GM19239 (cell line): ENCODE measurements around the gene TAC4.

Source experiments
- DNase-seq: peaks from one replicate; pipeline ENCODE4 v3.0.0; 2011; ENCODE audit warnings: low spot score; ENCODE audit not compliant: insufficient read length
- FAIRE-seq: peaks from 2 replicates; lab custom pipeline; 2011; peaks lifted over from hg19 to GRCh38; lab: Jason Lieb, UNC

TAC4 gene, protein sequence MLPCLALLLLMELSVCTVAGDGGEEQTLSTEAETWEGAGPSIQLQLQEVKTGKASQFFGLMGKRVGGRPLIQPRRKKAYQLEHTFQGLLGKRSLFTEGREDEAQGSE

GRCh38 chr17:49848019-49848473 lies at the start of gene TAC4:
TAC4 (minus strand) TSS chr17:49848069; CDS start chr17:49848017, 52 bp downstream.
- no peak for DNase-seq
- no peak for FAIRE-seq

GRCh38 chr17:49896860-49897259 lies 49.0 kb upstream of the TAC4 start:
- FAIRE-seq (no peak), DNase-seq (no peak)

DNA sequence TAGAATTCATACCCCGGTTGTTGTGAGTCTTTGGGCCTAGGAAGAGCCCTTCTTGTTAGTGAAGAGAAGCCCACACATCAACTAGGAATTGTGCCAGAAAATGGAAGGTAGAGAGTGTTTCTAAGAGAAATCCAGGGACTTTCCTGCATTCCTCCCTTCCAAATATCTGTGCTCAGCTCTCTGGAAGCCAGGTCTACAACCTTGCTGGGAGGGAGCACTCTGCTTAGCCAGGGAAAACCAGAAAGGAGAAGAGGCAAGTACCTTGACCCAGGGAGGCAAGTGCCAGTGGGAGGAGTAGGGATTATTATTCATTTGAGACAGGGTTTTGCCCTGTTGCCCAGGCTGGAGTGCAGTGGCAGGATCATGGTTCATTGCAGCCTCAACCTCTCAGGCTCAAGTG lies 48.4 kb upstream of the TAC4 start:
- DNase-seq = no peak

GRCh38 chr17:49895812-49896211 lies 47.9 kb upstream of the TAC4 start:
- FAIRE-seq (no peak), DNase-seq (no peak)

More for the DNA sequence above, 48.4 kb upstream of the TAC4 start:
- no peak for FAIRE-seq

DNA sequence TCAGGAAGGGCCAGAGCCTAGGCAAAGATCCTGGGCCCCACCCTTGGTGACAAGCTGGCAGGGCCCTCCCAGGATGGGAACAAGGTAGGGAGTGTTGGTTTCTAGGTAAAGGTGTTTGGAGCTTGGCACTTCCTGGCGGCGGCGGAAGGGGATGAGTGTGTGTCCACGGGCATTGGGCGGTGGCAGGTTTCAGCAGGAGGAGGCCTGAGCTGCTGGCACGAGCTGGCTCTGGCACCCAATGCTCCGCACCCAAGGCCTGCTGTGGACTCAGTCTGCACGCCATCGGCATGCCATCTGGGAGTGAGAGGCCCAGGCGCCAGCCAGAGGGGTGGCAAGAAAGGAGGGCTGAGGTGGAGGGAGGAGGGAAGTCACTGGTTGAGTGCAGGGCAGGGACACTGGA lies 46.9 kb upstream of the TAC4 start:
- FAIRE-seq (no peak), DNase-seq (no peak)

DNA sequence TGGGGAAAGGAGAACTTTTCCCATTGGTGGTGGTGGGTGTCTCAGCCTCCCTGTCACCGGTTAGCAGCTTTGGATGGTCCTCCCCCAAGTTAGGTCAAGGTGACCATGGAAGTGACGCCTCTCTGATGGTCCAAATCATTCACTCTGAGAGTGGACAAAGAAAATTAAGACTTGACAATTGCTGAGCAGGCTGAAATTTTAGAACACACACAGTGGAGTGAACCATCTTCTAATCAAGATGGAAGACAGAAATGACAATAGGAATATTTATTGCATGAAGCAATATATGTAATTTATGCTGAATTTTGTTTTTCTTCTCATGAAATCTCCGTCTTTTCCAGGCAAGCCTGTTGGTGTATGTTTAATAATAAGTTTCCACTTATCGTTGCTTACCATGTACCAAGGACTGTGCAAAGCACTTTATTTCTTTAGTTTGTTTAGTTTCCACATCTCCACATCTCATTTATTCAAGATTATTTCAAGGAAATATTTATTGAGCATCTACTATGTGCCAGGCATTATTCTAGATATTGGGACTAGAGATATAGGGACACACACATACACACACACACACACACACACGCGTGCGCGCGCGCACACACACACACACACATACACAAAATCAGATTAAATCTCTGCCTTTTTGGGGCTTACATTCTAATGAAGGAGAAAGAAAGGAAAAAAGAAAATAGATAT lies 44.0 kb upstream of the TAC4 start:
- DNase-seq (no peak), FAIRE-seq (no peak)

DNA sequence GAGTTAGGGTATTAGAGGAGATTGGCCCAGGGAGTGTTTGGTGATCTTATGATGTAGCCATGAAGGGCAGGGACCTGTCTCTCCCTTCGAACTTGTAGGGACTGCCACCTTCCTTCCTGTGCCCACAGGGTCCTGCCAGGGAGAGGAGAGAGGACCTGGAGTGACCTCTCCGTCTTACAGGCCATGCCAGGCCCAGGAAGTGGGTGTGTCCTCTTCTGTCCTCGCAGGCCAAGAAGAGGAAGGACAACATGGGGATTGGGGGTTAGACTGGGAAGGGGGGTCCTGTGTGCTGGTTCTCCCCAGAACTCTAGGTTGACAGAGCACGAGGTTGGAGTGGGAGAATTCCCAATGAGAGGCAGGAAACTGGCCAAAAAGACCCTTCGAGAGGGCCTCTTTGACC lies 43.4 kb upstream of the TAC4 start:
- FAIRE-seq (no peak), DNase-seq (no peak)

GRCh38 chr17:49890852-49891251 lies 43.0 kb upstream of the TAC4 start:
- DNase-seq (no peak), FAIRE-seq (no peak)

- FAIRE-seq (no peak), DNase-seq (no peak)
These were observed 42.4 kb upstream of the TAC4 start for GRCh38 chr17:49890077-49890821.

DNA sequence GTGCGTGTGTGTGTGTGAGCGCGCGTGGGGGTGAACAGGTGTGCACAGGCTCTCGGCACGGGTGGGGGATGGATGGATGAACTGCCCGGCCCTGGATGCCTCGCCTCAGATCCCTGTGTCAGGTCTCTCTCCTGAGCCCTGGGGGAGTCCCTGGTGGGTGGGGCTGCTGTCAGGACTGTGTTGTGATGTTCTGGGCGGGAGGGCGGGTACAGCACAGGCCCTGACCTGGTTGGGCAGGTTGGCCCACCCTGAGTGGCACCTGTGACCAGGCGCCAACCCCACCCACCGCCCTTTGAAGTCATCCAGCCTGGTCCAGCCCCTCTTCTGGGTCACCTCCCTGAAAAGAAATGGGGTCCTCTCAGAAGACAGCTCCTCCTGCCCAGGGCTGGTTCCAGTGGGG lies 41.6 kb upstream of the TAC4 start:
- FAIRE-seq = no peak
- DNase-seq = no peak

GRCh38 chr17:49887744-49888360 lies 40.0 kb upstream of the TAC4 start:
- DNase-seq (no peak), FAIRE-seq (no peak)

- FAIRE-seq = no peak
- DNase-seq = no peak
These were observed 39.3 kb upstream of the TAC4 start for GRCh38 chr17:49887086-49887743.

- FAIRE-seq = no peak
These were observed 38.2 kb upstream of the TAC4 start for GRCh38 chr17:49886036-49886435.

GRCh38 chr17:49882434-49882833 lies 34.6 kb upstream of the TAC4 start:
- DNase-seq = no peak

More at GRCh38 chr17:49886036-49886435, 38.2 kb upstream of the TAC4 start:
- no peak for DNase-seq

DNA sequence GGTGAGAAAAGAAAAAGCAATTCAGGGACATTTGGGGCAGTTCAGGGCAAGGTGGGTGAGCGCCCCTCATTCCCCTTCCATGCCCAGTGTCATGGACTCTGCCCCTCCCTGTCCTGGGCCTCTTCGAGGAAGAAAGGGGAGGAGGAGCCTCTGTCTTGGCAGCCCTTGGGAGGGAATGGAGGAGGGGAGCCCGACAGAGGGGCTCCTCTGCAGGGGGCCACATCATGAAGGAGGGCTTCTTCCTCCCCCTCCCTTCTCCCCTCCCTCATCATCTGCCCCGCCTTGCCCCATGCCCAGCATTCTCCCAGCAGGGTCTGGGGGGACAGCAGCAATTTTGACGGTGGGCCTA lies 33.2 kb upstream of the TAC4 start:
- DNase-seq = no peak
- no peak for FAIRE-seq

More at GRCh38 chr17:49882434-49882833, 34.6 kb upstream of the TAC4 start:
- FAIRE-seq = no peak

GRCh38 chr17:49880291-49881053 lies 32.6 kb upstream of the TAC4 start:
- peak; percentile 39 for FAIRE-seq
- peak; percentile 93 for DNase-seq

- FAIRE-seq (no peak), DNase-seq (no peak)
These were observed 31.3 kb upstream of the TAC4 start for GRCh38 chr17:49878931-49879904.

GRCh38 chr17:49875685-49876084 lies 27.8 kb upstream of the TAC4 start:
- FAIRE-seq = no peak
- no peak for DNase-seq

GRCh38 chr17:49874911-49875310 lies 27.0 kb upstream of the TAC4 start:
- FAIRE-seq = no peak
- DNase-seq = no peak
